LNCaP clone FGC (cell line): ENCODE measurements around the gene GJA8.
"Not testable (repeated sequence)": the region's sequence is repeated elsewhere in the genome, so short reads cannot be mapped to it uniquely, and the experiment has no call there.

Source experiments
- DNase-seq: peaks from one replicate; pipeline ENCODE4 v3.0.0-alpha.2; 2011; ENCODE audit warnings: low read depth
- H3K4me3 ChIP-seq: 2 replicates; pipeline ENCODE4 v1.5.1; 2011; ENCODE audit warnings: mild to moderate bottlenecking, low read depth, low read length, control low read depth
- CTCF ChIP-seq: IDR thresholded peaks from 2 replicates; pipeline ENCODE4 v1.5.1; 2012; ENCODE audit warnings: mild to moderate bottlenecking; ENCODE audit not compliant: control insufficient read depth, insufficient read depth; ENCODE audit errors: extremely low read depth

The GJA8 gene

DNA sequence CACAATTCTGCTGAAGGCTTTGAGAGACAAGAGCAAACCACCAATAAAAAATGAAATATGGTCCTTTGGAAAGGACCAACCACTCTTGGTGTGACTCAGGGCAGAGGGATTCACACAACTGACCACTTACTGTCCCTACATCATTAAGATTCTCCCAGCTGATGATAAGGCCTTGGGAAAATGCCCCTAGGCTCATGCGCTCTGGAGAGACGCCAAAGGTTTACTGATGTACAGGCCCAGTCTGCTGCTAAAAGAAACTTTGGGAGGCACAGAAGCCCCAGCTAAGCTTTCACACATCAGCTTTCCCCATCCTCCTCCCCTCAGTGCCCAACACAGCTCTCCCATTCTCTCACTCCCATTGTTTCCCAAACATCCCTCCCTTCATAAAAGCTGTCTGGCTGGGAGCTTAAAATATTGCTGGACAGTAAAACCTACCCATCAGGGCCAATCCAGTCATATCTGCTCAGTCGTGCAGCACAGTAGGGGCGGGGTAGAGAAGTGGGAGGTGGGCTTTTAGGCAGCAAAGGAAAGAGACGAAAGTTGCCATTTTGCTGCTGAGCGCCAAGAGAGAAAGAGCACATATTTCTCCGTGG is at the start of gene GJA8:
Gene GJA8 (plus strand): TSS at position 543 of the 593 bp plus-strand sequence. CDS start 5,161 bp downstream, outside the sequence.
- no peak within 1 kb of the TSS for H3K4me3 ChIP-seq
- no peak for TF ChIP-seq CTCF
- DNase-seq, result no peak

DNA sequence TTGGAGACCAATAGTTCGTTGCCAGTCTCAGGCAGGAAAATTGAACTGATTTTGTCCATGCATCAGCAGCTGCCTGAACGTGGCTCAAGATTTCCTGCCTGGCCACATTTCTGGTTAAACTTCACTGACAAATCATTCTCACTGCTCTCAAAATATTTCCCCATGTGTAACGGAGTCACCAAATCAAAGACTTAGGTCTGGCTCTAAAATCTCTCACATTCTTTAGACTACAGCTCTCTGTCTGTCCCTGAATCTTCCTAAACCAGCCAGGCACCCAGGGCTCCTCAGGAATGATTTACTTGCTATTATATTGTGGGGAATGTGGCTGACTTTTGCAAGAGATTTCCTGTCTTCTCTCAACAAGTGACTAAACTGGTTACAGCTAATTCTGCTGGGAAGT is 49.2 kb upstream of the GJA8 start:
- no peak for DNase-seq
- no peak overlapping the region for H3K4me3 ChIP-seq
- no peak for TF ChIP-seq CTCF

GRCh38 chr1:147854989-147855388 is 47.6 kb upstream of the GJA8 start:
- H3K4me3 ChIP-seq, result not testable (repeated sequence)

DNA sequence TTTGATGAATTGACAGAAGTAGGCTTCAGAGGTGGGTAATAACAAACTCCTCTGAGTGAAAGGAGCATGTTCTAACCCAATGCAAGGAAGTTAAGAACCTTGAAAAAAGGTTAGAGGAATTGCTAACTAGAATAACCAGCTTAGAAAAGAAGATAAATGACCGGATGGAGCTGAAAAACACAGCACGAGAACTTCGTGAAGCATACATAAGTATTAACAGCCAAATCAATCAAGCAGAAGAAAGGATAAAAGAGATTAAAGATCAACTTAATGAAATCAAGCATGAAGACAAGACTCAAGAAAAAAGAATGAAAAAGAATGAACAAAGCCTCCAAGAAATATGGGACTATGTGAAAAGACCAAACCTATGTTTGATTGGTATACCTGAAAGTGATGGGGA is 46.6 kb upstream of the GJA8 start:
- DNase-seq, H3K4me3 ChIP-seq: not testable (repeated sequence)

More at GRCh38 chr1:147854989-147855388, 47.6 kb upstream of the GJA8 start:
- DNase-seq, result not testable (repeated sequence)

DNA sequence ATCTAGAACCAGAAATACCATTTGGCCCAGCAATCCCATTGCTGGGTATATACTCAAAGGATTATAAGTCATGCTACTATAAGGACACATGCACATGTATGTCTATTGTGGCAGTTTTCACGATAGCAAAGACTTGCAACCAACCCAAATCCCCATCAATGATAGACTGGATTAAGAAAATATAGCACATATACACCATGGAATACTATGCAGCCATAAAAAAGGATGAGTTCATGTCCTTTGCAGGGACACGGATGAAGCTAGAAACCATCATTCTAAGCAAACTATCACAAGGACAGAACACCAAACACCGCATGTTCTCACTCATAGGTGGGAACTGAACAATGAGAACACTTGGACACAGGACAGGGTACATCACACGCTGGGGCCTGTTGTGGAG is 35.4 kb upstream of the GJA8 start:
- not testable (repeated sequence) for DNase-seq, H3K4me3 ChIP-seq

- no peak overlapping the region for H3K4me3 ChIP-seq
- TF ChIP-seq CTCF, result no peak
- no peak for DNase-seq
Measured at GRCh38 chr1:147878022-147878421, 24.6 kb upstream of the GJA8 start.

DNA sequence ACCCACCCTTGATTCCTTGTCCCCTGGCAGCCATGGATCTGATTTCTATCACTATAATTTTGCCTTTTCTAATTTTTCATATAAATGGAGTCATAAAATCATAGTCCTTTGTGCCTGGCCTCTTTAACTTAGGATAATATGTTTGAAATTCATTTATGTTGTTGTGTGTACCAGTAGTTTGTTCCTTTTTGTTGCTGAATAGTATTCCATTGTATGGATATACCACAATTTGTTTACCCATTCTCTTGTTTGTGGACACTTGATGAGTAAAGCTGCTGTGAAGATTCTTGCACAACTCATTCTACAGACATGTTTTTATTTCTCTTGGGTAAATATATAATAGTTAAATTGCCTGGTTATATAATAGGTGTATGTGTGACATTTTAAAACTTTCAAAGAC is 22.7 kb upstream of the GJA8 start:
- no peak overlapping the region for H3K4me3 ChIP-seq
- DNase-seq, result no peak
- no peak for TF ChIP-seq CTCF

- no peak for TF ChIP-seq CTCF
- no peak overlapping the region for H3K4me3 ChIP-seq
- DNase-seq, result no peak
Measured at GRCh38 chr1:147882535-147882934, 20.1 kb upstream of the GJA8 start.
